ENCODE data around the gene HEPACAM2. TPM values are rescaled to one million over a fixed set of nuclear protein-coding genes. Genes with fewer than 3 reads are reported as not detected.

The HEPACAM2 gene
- total and polyA plus RNA-seq, 2 of the 8 experiments (the other 6 are each of a cell fraction or from before 2014, with no cell fraction given) = not detected

DNA sequence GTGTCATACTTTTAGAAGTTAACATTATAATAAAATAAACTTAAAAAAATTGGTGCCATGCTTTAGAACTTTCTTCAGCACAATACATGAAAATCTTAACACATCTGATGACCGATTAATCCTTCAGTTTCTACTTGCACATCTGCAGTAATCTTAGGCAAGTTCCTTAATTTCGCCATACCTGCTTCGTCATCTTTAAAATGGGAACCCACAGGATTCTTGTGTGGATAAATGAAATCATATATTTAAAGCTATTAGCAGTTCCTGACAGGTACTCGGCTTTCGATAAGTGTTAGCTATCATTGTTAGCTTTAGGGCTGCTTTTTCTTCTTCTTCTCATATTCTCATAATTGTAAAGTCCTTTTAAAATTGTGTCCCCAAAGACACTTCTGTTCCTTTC, 5.0 kb upstream of the HEPACAM2 start (continued):
- TF ChIP-seq, protein P1, sequence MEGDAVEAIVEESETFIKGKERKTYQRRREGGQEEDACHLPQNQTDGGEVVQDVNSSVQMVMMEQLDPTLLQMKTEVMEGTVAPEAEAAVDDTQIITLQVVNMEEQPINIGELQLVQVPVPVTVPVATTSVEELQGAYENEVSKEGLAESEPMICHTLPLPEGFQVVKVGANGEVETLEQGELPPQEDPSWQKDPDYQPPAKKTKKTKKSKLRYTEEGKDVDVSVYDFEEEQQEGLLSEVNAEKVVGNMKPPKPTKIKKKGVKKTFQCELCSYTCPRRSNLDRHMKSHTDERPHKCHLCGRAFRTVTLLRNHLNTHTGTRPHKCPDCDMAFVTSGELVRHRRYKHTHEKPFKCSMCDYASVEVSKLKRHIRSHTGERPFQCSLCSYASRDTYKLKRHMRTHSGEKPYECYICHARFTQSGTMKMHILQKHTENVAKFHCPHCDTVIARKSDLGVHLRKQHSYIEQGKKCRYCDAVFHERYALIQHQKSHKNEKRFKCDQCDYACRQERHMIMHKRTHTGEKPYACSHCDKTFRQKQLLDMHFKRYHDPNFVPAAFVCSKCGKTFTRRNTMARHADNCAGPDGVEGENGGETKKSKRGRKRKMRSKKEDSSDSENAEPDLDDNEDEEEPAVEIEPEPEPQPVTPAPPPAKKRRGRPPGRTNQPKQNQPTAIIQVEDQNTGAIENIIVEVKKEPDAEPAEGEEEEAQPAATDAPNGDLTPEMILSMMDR (IDR thresholded peaks at IDR 0.05; ENCODE audit: control extremely low read depth in 1 of 3, insufficient read depth in 1 of 3, low read depth in 1 of 3, low read length in 3 of 3) = no peak
